HEK293T (cell line): ENCODE results near the gene DUSP9.

Source experiments
- ARNT ChIP-seq: fragments of 450-650 bp; IDR thresholded peaks from 2 replicates; pipeline ENCODE4 v1.6.1; 2017; ENCODE audit warnings: mild to moderate bottlenecking
- BHLHE40 ChIP-seq: fragments of 450-650 bp; IDR thresholded peaks from 2 replicates; pipeline ENCODE4 v1.6.1; 2016; ENCODE audit warnings: mild to moderate bottlenecking, moderate library complexity, borderline replicate concordance
- ELF4 ChIP-seq: fragments of 450-650 bp; IDR thresholded peaks from 2 replicates; pipeline ENCODE4 v1.6.1; 2017; ENCODE audit warnings: antibody characterized with exemption
- FOXA1 ChIP-seq: fragments of 450-650 bp; IDR thresholded peaks from 2 replicates; pipeline ENCODE4 v1.6.1; 2016; ENCODE audit warnings: mild to moderate bottlenecking
- FOXK2 ChIP-seq: fragments of 450-650 bp; IDR thresholded peaks from 2 replicates; pipeline ENCODE4 v1.6.1; 2016; ENCODE audit warnings: mild to moderate bottlenecking
- FOXM1 ChIP-seq: fragments of 450-650 bp; IDR thresholded peaks from 2 replicates; pipeline ENCODE4 v1.6.1; 2017; ENCODE audit warnings: mild to moderate bottlenecking, borderline replicate concordance
- L3MBTL2 ChIP-seq: fragments of 450-650 bp; conservative IDR thresholded peaks from 2 replicates; pipeline ENCODE4 v1.6.1; 2016; ENCODE audit warnings: mild to moderate bottlenecking
- NFRKB ChIP-seq: fragments of 450-650 bp; IDR thresholded peaks from 2 replicates; pipeline ENCODE4 v1.6.1; 2016; ENCODE audit warnings: mild to moderate bottlenecking, moderate library complexity
- SUZ12 ChIP-seq: fragments of 450-650 bp; IDR thresholded peaks from 2 replicates; pipeline ENCODE4 v1.6.1; 2016; ENCODE audit warnings: mild to moderate bottlenecking
- TARDBP ChIP-seq: fragments of 450-650 bp; IDR thresholded peaks from 2 replicates; pipeline ENCODE4 v1.6.1; 2016
- ZNF384 ChIP-seq: fragments of 450-650 bp; IDR thresholded peaks from 2 replicates; pipeline ENCODE4 v1.6.1; 2016
- TF ChIP-seq, protein P1 (sequence below): fragments of 450-650 bp; IDR thresholded peaks from 2 replicates; pipeline ENCODE4 v1.6.1; 2016

DNA sequence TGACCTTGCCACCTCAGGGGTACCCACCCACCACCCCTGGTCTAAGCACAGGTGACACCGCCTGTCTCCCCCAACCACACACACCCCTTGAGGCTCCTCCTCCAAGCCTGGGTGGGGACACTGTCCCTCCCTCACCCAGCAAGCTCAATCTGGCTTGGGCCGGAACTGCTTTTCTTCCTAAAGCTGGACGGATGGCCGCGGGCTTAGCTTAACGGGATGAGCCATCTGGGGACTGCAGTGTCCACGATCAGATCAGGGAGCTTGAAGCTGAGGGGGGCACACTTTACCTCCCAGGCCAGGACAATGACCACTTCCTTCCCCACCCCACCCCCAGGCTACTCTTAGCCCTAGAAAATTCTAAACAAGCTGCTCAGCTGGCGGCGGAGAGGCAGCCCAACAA, 39.7 kb downstream of the DUSP9 start:
- TF ChIP-seq FOXK2, result no peak
- TF ChIP-seq BHLHE40, result no peak
- TF ChIP-seq FOXM1, result no peak
- TF ChIP-seq SUZ12, result no peak
- TF ChIP-seq, protein P1, sequence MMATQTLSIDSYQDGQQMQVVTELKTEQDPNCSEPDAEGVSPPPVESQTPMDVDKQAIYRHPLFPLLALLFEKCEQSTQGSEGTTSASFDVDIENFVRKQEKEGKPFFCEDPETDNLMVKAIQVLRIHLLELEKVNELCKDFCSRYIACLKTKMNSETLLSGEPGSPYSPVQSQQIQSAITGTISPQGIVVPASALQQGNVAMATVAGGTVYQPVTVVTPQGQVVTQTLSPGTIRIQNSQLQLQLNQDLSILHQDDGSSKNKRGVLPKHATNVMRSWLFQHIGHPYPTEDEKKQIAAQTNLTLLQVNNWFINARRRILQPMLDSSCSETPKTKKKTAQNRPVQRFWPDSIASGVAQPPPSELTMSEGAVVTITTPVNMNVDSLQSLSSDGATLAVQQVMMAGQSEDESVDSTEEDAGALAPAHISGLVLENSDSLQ, result no peak
- TF ChIP-seq L3MBTL2, result no peak
- TF ChIP-seq NFRKB, result no peak
- TF ChIP-seq ELF4, result no peak
- no peak for TF ChIP-seq TARDBP
- TF ChIP-seq ARNT, result no peak
- no peak for TF ChIP-seq ZNF384
- no peak for TF ChIP-seq FOXA1
